Measurements from ENCODE around the gene IL2RA. TPM values are rescaled to one million over a fixed set of nuclear protein-coding genes. Genes with fewer than 3 reads are reported as not detected.

IL2RA gene
- total and polyA plus RNA-seq, 2 donors (not counting 3 experiments of a cell fraction or from before 2014, with no cell fraction given), result not detected

DNA sequence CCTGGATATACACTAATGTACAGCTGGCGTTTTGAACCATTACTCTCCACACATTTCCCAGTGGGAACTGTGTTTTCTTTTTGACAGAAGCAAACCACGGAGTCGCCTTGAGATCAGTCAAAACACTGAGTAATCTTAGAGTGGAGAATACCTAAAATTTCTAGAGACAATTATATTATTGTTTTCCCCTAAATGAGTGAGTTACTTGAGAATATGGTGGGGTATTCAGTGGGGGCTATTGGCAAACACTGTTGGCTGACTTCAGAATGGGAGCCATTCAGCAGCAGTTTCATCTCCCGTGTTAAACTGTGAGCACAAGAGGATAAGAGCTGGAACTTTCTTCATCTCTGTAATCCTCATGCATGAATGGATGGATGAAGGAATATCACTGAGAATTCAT lies 6.2 kb downstream of the IL2RA start:
- FAIRE-seq (no peak), DNase-seq (ENCODE audit: low read depth, low spot score) (no peak)
- no peak for TF ChIP-seq GATA2 (IDR thresholded peaks at IDR 0.05; ENCODE audit: insufficient read depth, insufficient read length, low read depth, low read length)
- TF ChIP-seq POLR2AphosphoS5 (IDR thresholded peaks at IDR 0.05; ENCODE audit: insufficient read depth, low read depth, low read length), result no peak
- TF ChIP-seq MYC (IDR thresholded peaks at IDR 0.05; ENCODE audit: low read depth, low read length), result no peak
- no peak for TF ChIP-seq FOS (IDR thresholded peaks at IDR 0.05; ENCODE audit: borderline replicate concordance, insufficient read depth, low read length)
- no peak for TF ChIP-seq JUN (IDR thresholded peaks at IDR 0.05; ENCODE audit: borderline replicate concordance, insufficient read depth, insufficient read length, low read depth)
- TF ChIP-seq, protein P1, sequence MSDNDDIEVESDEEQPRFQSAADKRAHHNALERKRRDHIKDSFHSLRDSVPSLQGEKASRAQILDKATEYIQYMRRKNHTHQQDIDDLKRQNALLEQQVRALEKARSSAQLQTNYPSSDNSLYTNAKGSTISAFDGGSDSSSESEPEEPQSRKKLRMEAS (IDR thresholded peaks at IDR 0.05; ENCODE audit: insufficient read depth, insufficient read length), result no peak
- no peak for TF ChIP-seq EZH2 (IDR thresholded peaks at IDR 0.05; ENCODE audit: borderline replicate concordance, low read depth, low read length, severe bottlenecking)
- no peak for TF ChIP-seq POLR2A (IDR thresholded peaks at IDR 0.05; ENCODE audit: low read depth, low read length)
- ChIA-PET POLR2A (no interaction called here), CTCF (no interaction called here)
- Histone ChIP-seq H3K4me2 (ENCODE audit: insufficient read depth, low read length) (no peak overlapping the region), H3K4me3 (replicated peaks in 1 of 3; ENCODE audit: insufficient read depth in 1 of 3, low read depth in 1 of 3, low read length in 3 of 3) (no peak overlapping the region), H3K27ac (ENCODE audit: insufficient read depth, low read depth, low read length) (no peak overlapping the region), H3K27me3 (ENCODE audit: control insufficient read depth in 2 of 2, insufficient read depth in 2 of 2, low read length in 2 of 2) (peaks cover 2 to 5% of the 10 kb centered on the region in 2 experiments), H3K9me3 (replicated peaks; ENCODE audit: control insufficient read depth, insufficient read depth, low read length) (no peaks in the 10 kb centered on the region), H3K79me2 (ENCODE audit: control insufficient read depth, insufficient read depth, low read length) (no peaks in the 10 kb centered on the region), H2AFZ (ENCODE audit: low read depth, low read length) (no peak overlapping the region), H3K4me1 (ENCODE audit: control insufficient read depth, extremely low read depth, insufficient read depth, low read length) (peaks cover 9% of the 10 kb centered on the region), H4K20me1 (replicated peaks; ENCODE audit: control insufficient read depth, extremely low read depth, insufficient read depth, low read length) (no peaks in the 10 kb centered on the region), H3K36me3 (ENCODE audit: control insufficient read depth in 2 of 2, extremely low read depth in 1 of 2, insufficient read depth in 2 of 2, low read length in 2 of 2) (no peaks in the 10 kb centered on the region), H3K9me1 (replicated peaks; ENCODE audit: control insufficient read depth, extremely low read depth, insufficient read depth, low read length) (no peaks in the 10 kb centered on the region), H3K9ac (replicated peaks; ENCODE audit: extremely low read depth, insufficient read depth, low read length) (no peak overlapping the region)
- BruUV-seq (replicated peaks), result no TSS peak
- dilution Hi-C loops (cut with MboI; ENCODE audit: extremely low pct_ligation_motif_present, low sequenced_read_pairs) (no loop called here), intact Hi-C loops (cut with micrococcal nuclease) (loop anchor here (2.0 kb wide), 1 partner anchor 31 kb away; no protein-coding TSS in a partner anchor)

DNA sequence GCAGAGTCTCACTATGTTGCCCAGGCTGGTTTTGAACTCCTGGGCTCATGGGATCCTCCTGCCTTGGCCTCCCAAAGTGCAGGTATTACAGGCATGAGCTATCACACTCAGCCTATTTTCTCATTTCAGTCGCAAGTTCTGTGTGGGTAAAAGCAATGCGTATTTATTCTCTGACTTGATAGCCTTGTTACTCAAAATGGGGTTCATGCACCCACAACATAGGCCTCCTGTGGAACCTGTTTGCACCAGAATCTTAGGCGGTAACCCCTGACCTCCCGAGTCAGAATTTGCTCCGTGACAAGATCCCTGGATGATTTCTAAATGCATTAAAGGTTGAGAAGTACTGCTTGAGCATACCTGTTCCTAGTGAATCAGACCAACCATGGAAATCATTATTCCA lies 7.3 kb downstream of the IL2RA start:
- FAIRE-seq (peak; percentile 4), DNase-seq (ENCODE audit: low read depth, low spot score) (no peak)
- BruUV-seq (replicated peaks), result no TSS peak
- POLR2A ChIA-PET, result no interaction called here
- H3K4me1 ChIP-seq (ENCODE audit: control insufficient read depth, extremely low read depth, insufficient read depth, low read length), result peaks cover 9% of the 10 kb centered on the region
- intact Hi-C loops (cut with micrococcal nuclease), result loop anchor here (2.0 kb wide), 1 partner anchor 32 kb away; no protein-coding TSS in a partner anchor
- H3K36me3 ChIP-seq (ENCODE audit: control insufficient read depth in 2 of 2, extremely low read depth in 1 of 2, insufficient read depth in 2 of 2, low read length in 2 of 2), result no peaks in the 10 kb centered on the region
- no peak overlapping the region for H2AFZ ChIP-seq (ENCODE audit: low read depth, low read length)
- H3K9me3 ChIP-seq (replicated peaks; ENCODE audit: control insufficient read depth, insufficient read depth, low read length), result no peaks in the 10 kb centered on the region
- no peaks in the 10 kb centered on the region for H3K79me2 ChIP-seq (ENCODE audit: control insufficient read depth, insufficient read depth, low read length)
- H3K27me3 ChIP-seq (ENCODE audit: control insufficient read depth in 2 of 2, insufficient read depth in 2 of 2, low read length in 2 of 2), result peaks cover 5% of the 10 kb centered on the region in 2 experiments
- H3K4me3 ChIP-seq (replicated peaks in 1 of 3; ENCODE audit: insufficient read depth in 1 of 3, low read depth in 1 of 3, low read length in 3 of 3), result no peak overlapping the region
- dilution Hi-C loops (cut with MboI; ENCODE audit: extremely low pct_ligation_motif_present, low sequenced_read_pairs), result no loop called here
- no peak for TF ChIP-seq MYC (IDR thresholded peaks at IDR 0.05; ENCODE audit: low read depth, low read length)
- no peak for TF ChIP-seq POLR2AphosphoS5 (IDR thresholded peaks at IDR 0.05; ENCODE audit: insufficient read depth, low read depth, low read length)
- TF ChIP-seq GATA2 (IDR thresholded peaks at IDR 0.05; ENCODE audit: insufficient read depth, insufficient read length, low read depth, low read length), result no peak
- TF ChIP-seq, protein P1 (IDR thresholded peaks at IDR 0.05; ENCODE audit: insufficient read depth, insufficient read length), result no peak
- TF ChIP-seq FOS (IDR thresholded peaks at IDR 0.05; ENCODE audit: borderline replicate concordance, insufficient read depth, low read length), result no peak
- TF ChIP-seq POLR2A (IDR thresholded peaks at IDR 0.05; ENCODE audit: low read depth, low read length), result no peak
- no peak for TF ChIP-seq EZH2 (IDR thresholded peaks at IDR 0.05; ENCODE audit: borderline replicate concordance, low read depth, low read length, severe bottlenecking)
- TF ChIP-seq, protein P2, sequence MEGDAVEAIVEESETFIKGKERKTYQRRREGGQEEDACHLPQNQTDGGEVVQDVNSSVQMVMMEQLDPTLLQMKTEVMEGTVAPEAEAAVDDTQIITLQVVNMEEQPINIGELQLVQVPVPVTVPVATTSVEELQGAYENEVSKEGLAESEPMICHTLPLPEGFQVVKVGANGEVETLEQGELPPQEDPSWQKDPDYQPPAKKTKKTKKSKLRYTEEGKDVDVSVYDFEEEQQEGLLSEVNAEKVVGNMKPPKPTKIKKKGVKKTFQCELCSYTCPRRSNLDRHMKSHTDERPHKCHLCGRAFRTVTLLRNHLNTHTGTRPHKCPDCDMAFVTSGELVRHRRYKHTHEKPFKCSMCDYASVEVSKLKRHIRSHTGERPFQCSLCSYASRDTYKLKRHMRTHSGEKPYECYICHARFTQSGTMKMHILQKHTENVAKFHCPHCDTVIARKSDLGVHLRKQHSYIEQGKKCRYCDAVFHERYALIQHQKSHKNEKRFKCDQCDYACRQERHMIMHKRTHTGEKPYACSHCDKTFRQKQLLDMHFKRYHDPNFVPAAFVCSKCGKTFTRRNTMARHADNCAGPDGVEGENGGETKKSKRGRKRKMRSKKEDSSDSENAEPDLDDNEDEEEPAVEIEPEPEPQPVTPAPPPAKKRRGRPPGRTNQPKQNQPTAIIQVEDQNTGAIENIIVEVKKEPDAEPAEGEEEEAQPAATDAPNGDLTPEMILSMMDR (IDR thresholded peaks at IDR 0.05; ENCODE audit: extremely low read depth in 1 of 2, insufficient read depth in 1 of 2, low read depth in 1 of 2, low read length in 2 of 2), result no peak
- no peak for TF ChIP-seq JUN (IDR thresholded peaks at IDR 0.05; ENCODE audit: borderline replicate concordance, insufficient read depth, insufficient read length, low read depth)
- CTCF ChIA-PET, result no interaction called here
- no peak overlapping the region for H3K27ac ChIP-seq (ENCODE audit: insufficient read depth, low read depth, low read length)
- H4K20me1 ChIP-seq (replicated peaks; ENCODE audit: control insufficient read depth, extremely low read depth, insufficient read depth, low read length), result no peaks in the 10 kb centered on the region
- no peak overlapping the region for H3K9ac ChIP-seq (replicated peaks; ENCODE audit: extremely low read depth, insufficient read depth, low read length)
- no peak overlapping the region for H3K4me2 ChIP-seq (ENCODE audit: insufficient read depth, low read length)
- H3K9me1 ChIP-seq (replicated peaks; ENCODE audit: control insufficient read depth, extremely low read depth, insufficient read depth, low read length), result no peaks in the 10 kb centered on the region

Measured in endothelial cell of umbilical vein (primary cell).